Liver (tissue), 9 donors: ENCODE data around the gene MASP1. TPM values are rescaled to one million over a fixed set of nuclear protein-coding genes. Genes with fewer than 3 reads are reported as not detected.

Experiments used
- DNase-seq: peaks from one replicate; pipeline ENCODE4 v3.0.0-alpha.2; 2017; ENCODE audit warnings: low spot score
- H3K27ac ChIP-seq, 2 donors: one replicate each; pipeline ENCODE4 v1.7.0; 2013; ENCODE audit warnings: inconsistent platforms in 2 of 2, low read length in 2 of 2, control low read depth in 1 of 2, low read depth in 1 of 2, mild to moderate bottlenecking in 1 of 2
- H3K27me3 ChIP-seq, 4 donors: one replicate each; pipeline versions ENCODE4 v1.6.1 to v1.7.0; 2013; ENCODE audit warnings: low read length in 3 of 4, inconsistent platforms in 1 of 4, mild to moderate bottlenecking in 1 of 4, moderate library complexity in 1 of 4; ENCODE audit not compliant: control insufficient read depth in 4 of 4, insufficient read depth in 4 of 4
- H3K36me3 ChIP-seq, 4 donors: one replicate each; pipeline versions ENCODE4 v1.6.1 to v1.7.0; 2013; ENCODE audit warnings: low read length in 3 of 4, mild to moderate bottlenecking in 3 of 4, low read depth in 1 of 4, moderate library complexity in 1 of 4; ENCODE audit not compliant: control insufficient read depth in 4 of 4, insufficient read depth in 3 of 4
- H3K4me1 ChIP-seq, 4 donors: one replicate each; pipeline versions ENCODE4 v1.6.1 to v1.7.0; 2013; ENCODE audit warnings: low read length in 3 of 4, mild to moderate bottlenecking in 3 of 4, moderate library complexity in 1 of 4; ENCODE audit not compliant: control insufficient read depth in 4 of 4, insufficient read depth in 4 of 4
- H3K4me3 ChIP-seq, 3 donors: one replicate each; pipeline versions ENCODE4 v1.6.1 to v1.7.0; 2013; ENCODE audit warnings: low read length in 3 of 3, control low read depth in 1 of 3, low read depth in 1 of 3, mild to moderate bottlenecking in 1 of 3
- H3K9ac ChIP-seq, 2 donors: one replicate each; pipeline ENCODE4 v1.7.0; 2013; ENCODE audit warnings: low read length in 2 of 2, mild to moderate bottlenecking in 2 of 2, moderate library complexity in 2 of 2, control low read depth in 1 of 2, low read depth in 1 of 2
- H3K9me3 ChIP-seq, 4 donors: one replicate each; pipeline versions ENCODE4 v1.6.1 to v1.7.0; 2013; ENCODE audit warnings: low read length in 3 of 4; ENCODE audit not compliant: control insufficient read depth in 4 of 4
- EGR1 ChIP-seq, 2 donors: IDR thresholded peaks; 2 replicates each; pipeline ENCODE4 v1.6.1; 2016 to 2018; ENCODE audit warnings: antibody characterized with exemption in 2 of 2, low read depth in 2 of 2
- FOXA1 ChIP-seq: IDR thresholded peaks from 2 replicates; pipeline ENCODE4 v1.6.1; 2016; ENCODE audit warnings: antibody characterized with exemption
- FOXA2 ChIP-seq: IDR thresholded peaks from 2 replicates; pipeline ENCODE4 v1.6.1; 2016; ENCODE audit warnings: antibody characterized with exemption
- GABPA ChIP-seq, 2 donors: IDR thresholded peaks in 1 of 2; conservative IDR thresholded peaks in 1 of 2; 2 replicates each; pipeline ENCODE4 v1.6.1; 2016; ENCODE audit warnings: antibody characterized with exemption in 2 of 2, mild to moderate bottlenecking in 1 of 2, moderate library complexity in 1 of 2
- HNF4A ChIP-seq, 2 donors: conservative IDR thresholded peaks; 2 replicates each; pipeline ENCODE4 v1.6.1; 2016; ENCODE audit warnings: antibody characterized with exemption in 2 of 2, mild to moderate bottlenecking in 2 of 2
- HNF4G ChIP-seq: IDR thresholded peaks from 2 replicates; pipeline ENCODE4 v1.6.1; 2016; ENCODE audit warnings: antibody characterized with exemption
- JUND ChIP-seq, 2 donors: IDR thresholded peaks; 2 replicates each; pipeline ENCODE4 v1.6.1; 2016; ENCODE audit warnings: antibody characterized with exemption in 2 of 2
- MAX ChIP-seq: IDR thresholded peaks from 2 replicates; pipeline ENCODE4 v1.6.1; 2016; ENCODE audit warnings: antibody characterized with exemption
- NR2F2 ChIP-seq: IDR thresholded peaks from 2 replicates; pipeline ENCODE4 v1.6.1; 2016; ENCODE audit warnings: antibody characterized with exemption
- RAD21 ChIP-seq, 2 donors: IDR thresholded peaks; 2 replicates each; pipeline ENCODE4 v1.6.1; 2016; ENCODE audit warnings: antibody characterized with exemption in 2 of 2, mild to moderate bottlenecking in 2 of 2
- RXRA ChIP-seq, 2 donors: IDR thresholded peaks; 2 replicates each; pipeline ENCODE4 v1.6.1; 2017 to 2018; ENCODE audit warnings: antibody characterized with exemption in 2 of 2, mild to moderate bottlenecking in 1 of 2
- SP1 ChIP-seq: IDR thresholded peaks from 2 replicates; pipeline ENCODE4 v1.6.1; 2018; ENCODE audit warnings: antibody characterized with exemption, mild to moderate bottlenecking
- TAF1 ChIP-seq: conservative IDR thresholded peaks from 2 replicates; pipeline ENCODE4 v1.6.1; 2016; ENCODE audit warnings: antibody characterized with exemption, mild to moderate bottlenecking
- YY1 ChIP-seq: IDR thresholded peaks from 2 replicates; pipeline ENCODE4 v1.6.1; 2016; ENCODE audit warnings: antibody characterized with exemption, mild to moderate bottlenecking
- ZBTB33 ChIP-seq: IDR thresholded peaks from 2 replicates; pipeline ENCODE4 v1.6.1; 2016; ENCODE audit warnings: antibody characterized with exemption
- WGBS: extraction: QIAGEN DNeasy Blood & Tissue Kit; methylation state at CpG from one replicate; pipeline ENCODE4 v1.1.7; 2013; 5-methylcytosine and 5-hydroxymethylcytosine counted together
- polyA plus RNA-seq, 2 donors: library from polyadenylated mRNA; stranded (reverse) in 1 of 2; unstranded in 1 of 2; fragments of 200-250 nt in 1 of 2; fragments of >200 nt in 1 of 2; fragmentation: Nextera tagmentation in 1 of 2; extraction: Ambion mirVana in 1 of 2; gene quantifications; one replicate each; pipeline versions ENCODE4 v1.2.1 to v1.2.3, GENCODE V29; 2013 to 2015
- total RNA-seq, 2 donors: library from RNA; depleted of rRNA; stranded (reverse); fragments of >200 nt; gene quantifications; one replicate each; pipeline ENCODE4 v1.2.3, GENCODE V29; 2014
- TF ChIP-seq, protein P1 (sequence below): IDR thresholded peaks from 2 replicates; pipeline ENCODE4 v1.6.1; 2016; ENCODE audit warnings: antibody characterized with exemption
- TF ChIP-seq, protein P2 (sequence below): fragments of 150-350 bp; IDR thresholded peaks from 2 replicates; pipeline ENCODE4 v1.5.1; 2017; ENCODE audit warnings: improper control_type of control experiment, low read depth, low read length; ENCODE audit not compliant: missing input control
- TF ChIP-seq, protein P3 (sequence below): IDR thresholded peaks from 2 replicates; pipeline ENCODE4 v1.6.1; 2016; ENCODE audit warnings: antibody characterized with exemption, mild to moderate bottlenecking
- donor health status: healthy.
- donor health status: healthy.
- donor health status: healthy.
- donor health status: healthy.
- donor health status: healthy.

The MASP1 gene
- total and polyA plus RNA-seq, 4 donors: 53.2 to 83.8 (median 73.8) TPM

DNA sequence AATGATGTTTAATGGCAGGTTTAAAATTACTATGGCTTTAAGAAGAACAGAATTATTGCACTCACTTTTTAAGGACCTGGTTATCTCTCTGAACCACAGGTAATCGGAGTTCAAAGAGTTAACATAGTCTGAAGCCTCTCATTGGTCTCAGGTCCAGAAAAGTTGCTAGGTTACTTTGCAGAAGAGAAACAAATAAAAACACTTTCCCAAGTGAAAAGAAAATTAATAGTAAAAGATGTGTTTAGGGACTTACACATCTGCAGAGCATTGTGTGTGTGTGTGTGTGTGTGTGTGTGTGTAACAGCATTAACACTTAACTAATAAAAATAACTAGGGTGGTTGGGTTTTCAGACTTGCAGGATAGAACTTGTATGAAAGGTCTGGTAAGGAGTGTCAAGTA is 1.0 kb downstream of the MASP1 start:
- Histone ChIP-seq H3K4me3 (peak overlapping the region; percentile 50 to 99 (median 86)), H3K9ac (peak overlapping the region; percentile 89 to 97)

GRCh38 chr3:187288855-187289605 is 2.5 kb downstream of the MASP1 start:
- Histone ChIP-seq H3K9ac (peak overlapping the region; percentile 89 to 97), H3K27ac (peak overlapping the region; percentile 97 to 99), H3K9me3 (no peaks in the 10 kb centered on the region), H3K36me3 (peaks cover 0 to 15% (median 7%) of the 10 kb centered on the region in 4 donors), H3K4me1 (peaks cover 11 to 51% (median 32%) of the 10 kb centered on the region in 4 donors), H3K4me3 (peak overlapping the region; percentile 50 to 99 (median 86)), H3K27me3 (no peaks in the 10 kb centered on the region)
- TF ChIP-seq TAF1: peak; percentile 6
- no peak for TF ChIP-seq JUND (IDR thresholded peaks at IDR 0.05)
- peak; percentile 59 for TF ChIP-seq YY1
- peak; percentile 4 to 25 for TF ChIP-seq EGR1 (IDR thresholded peaks at IDR 0.05; ENCODE audit: low read depth in 2 of 2)
- TF ChIP-seq HNF4G: no peak
- no peak for DNase-seq
- 34% methylated on average over 14 of the region's 14 CpGs for WGBS

More for the DNA sequence above, 1.0 kb downstream of the MASP1 start:
- Histone ChIP-seq H3K4me1 (peaks cover 11 to 52% (median 33%) of the 10 kb centered on the region in 4 donors), H3K27ac (peak overlapping the region; percentile 97 to 99), H3K9me3 (no peaks in the 10 kb centered on the region), H3K27me3 (no peaks in the 10 kb centered on the region), H3K36me3 (peaks cover 0 to 2% (median 0%) of the 10 kb centered on the region in 4 donors)
- 19% methylated on average over 1 of the region's 1 CpG for WGBS
- TF ChIP-seq RXRA (IDR thresholded peaks at IDR 0.05) (no peak), HNF4A (conservative IDR thresholded peaks at IDR 0.05) (peak in 1 of 2 donors; percentile 4)
- no peak for DNase-seq

- Histone ChIP-seq H3K9ac (peak overlapping the region; percentile 89 to 97), H3K9me3 (no peaks in the 10 kb centered on the region), H3K4me1 (peaks cover 10 to 44% (median 28%) of the 10 kb centered on the region in 4 donors), H3K4me3 (peak overlapping the region; percentile 50 to 99 (median 86)), H3K36me3 (peaks cover 0 to 21% (median 11%) of the 10 kb centered on the region in 4 donors), H3K27me3 (no peaks in the 10 kb centered on the region), H3K27ac (peak overlapping the region; percentile 97 to 99)
- WGBS: 16% methylated on average over 8 of the region's 8 CpGs
- no peak for DNase-seq
- TF ChIP-seq MAX (peak; percentile 90), GABPA (IDR thresholded peaks at IDR 0.05 in 1 of 2, conservative IDR thresholded peaks at IDR 0.05 in 1 of 2) (peak in 1 of 2 donors; percentile 43), YY1 (peak; percentile 68), SP1 (peak; percentile 86), FOXA2 (no peak), RXRA (IDR thresholded peaks at IDR 0.05) (peak; percentile 84 to 89), EGR1 (IDR thresholded peaks at IDR 0.05; ENCODE audit: low read depth in 2 of 2) (peak; percentile 59 to 82), HNF4G (peak; percentile 59), RAD21 (IDR thresholded peaks at IDR 0.05) (peak; percentile 50 to 52), NR2F2 (peak; percentile 99), ZBTB33 (peak; percentile 37), TAF1 (peak; percentile 83), HNF4A (conservative IDR thresholded peaks at IDR 0.05) (peak; percentile 79 to 90), FOXA1 (no peak), JUND (IDR thresholded peaks at IDR 0.05) (peak; percentile 32 to 71)
- TF ChIP-seq, protein P1, sequence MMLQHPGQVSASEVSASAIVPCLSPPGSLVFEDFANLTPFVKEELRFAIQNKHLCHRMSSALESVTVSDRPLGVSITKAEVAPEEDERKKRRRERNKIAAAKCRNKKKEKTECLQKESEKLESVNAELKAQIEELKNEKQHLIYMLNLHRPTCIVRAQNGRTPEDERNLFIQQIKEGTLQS: peak; percentile 39
- TF ChIP-seq, protein P2, sequence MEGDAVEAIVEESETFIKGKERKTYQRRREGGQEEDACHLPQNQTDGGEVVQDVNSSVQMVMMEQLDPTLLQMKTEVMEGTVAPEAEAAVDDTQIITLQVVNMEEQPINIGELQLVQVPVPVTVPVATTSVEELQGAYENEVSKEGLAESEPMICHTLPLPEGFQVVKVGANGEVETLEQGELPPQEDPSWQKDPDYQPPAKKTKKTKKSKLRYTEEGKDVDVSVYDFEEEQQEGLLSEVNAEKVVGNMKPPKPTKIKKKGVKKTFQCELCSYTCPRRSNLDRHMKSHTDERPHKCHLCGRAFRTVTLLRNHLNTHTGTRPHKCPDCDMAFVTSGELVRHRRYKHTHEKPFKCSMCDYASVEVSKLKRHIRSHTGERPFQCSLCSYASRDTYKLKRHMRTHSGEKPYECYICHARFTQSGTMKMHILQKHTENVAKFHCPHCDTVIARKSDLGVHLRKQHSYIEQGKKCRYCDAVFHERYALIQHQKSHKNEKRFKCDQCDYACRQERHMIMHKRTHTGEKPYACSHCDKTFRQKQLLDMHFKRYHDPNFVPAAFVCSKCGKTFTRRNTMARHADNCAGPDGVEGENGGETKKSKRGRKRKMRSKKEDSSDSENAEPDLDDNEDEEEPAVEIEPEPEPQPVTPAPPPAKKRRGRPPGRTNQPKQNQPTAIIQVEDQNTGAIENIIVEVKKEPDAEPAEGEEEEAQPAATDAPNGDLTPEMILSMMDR: no peak
- TF ChIP-seq, protein P3, sequence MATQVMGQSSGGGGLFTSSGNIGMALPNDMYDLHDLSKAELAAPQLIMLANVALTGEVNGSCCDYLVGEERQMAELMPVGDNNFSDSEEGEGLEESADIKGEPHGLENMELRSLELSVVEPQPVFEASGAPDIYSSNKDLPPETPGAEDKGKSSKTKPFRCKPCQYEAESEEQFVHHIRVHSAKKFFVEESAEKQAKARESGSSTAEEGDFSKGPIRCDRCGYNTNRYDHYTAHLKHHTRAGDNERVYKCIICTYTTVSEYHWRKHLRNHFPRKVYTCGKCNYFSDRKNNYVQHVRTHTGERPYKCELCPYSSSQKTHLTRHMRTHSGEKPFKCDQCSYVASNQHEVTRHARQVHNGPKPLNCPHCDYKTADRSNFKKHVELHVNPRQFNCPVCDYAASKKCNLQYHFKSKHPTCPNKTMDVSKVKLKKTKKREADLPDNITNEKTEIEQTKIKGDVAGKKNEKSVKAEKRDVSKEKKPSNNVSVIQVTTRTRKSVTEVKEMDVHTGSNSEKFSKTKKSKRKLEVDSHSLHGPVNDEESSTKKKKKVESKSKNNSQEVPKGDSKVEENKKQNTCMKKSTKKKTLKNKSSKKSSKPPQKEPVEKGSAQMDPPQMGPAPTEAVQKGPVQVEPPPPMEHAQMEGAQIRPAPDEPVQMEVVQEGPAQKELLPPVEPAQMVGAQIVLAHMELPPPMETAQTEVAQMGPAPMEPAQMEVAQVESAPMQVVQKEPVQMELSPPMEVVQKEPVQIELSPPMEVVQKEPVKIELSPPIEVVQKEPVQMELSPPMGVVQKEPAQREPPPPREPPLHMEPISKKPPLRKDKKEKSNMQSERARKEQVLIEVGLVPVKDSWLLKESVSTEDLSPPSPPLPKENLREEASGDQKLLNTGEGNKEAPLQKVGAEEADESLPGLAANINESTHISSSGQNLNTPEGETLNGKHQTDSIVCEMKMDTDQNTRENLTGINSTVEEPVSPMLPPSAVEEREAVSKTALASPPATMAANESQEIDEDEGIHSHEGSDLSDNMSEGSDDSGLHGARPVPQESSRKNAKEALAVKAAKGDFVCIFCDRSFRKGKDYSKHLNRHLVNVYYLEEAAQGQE: peak; percentile 90
Observed at GRCh38 chr3:187288131-187288854, 3.2 kb downstream of the MASP1 start.
